ENCODE measurements around the gene PSKH1.
"Not testable (repeated sequence)": the region's sequence is repeated elsewhere in the genome, so short reads cannot be mapped to it uniquely, and the experiment has no call there.

Gene PSKH1

DNA sequence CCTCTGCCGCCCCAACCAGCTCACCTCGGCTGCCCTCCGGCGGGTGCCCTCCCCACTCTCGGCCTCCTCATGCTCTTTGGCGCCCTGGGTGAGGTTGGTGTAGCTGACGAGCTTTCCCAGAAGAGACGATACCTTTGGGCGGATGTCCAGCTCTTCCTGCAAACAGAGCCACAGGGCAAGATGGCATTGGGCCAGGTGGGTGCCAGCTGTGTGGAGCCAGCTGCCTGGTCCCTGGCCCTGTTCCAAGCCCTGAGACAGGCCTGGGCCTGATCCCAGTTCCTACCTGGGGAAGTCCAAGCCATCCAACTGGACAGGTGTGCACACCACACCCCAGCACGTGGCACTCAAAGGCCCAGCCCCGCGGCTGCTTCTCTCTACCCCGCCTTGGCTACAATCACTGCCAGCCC lies 68.5 kb downstream of the PSKH1 start:
- no peak for DNase-seq (ENCODE audit: low spot score)

DNA sequence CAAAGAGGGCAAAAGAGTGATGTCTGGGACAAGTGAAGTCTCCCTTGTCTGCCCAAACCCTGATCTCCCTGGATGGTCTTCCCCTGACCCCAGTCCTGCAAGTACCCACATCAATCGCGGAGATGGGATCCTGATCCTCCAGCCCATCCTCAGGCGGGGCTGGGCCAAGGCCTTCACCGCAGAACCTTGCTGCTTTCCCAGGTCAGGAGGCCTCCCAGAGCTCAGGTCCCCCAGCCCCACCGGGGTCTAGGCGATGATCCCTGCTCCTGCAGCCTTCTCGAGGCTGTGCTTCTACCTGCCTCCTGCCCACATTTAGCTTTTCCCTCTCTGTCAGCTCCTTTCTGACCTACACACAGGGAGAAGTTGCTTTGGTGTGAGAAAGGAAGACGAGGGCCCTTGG lies 69.1 kb downstream of the PSKH1 start:
- DNase-seq (ENCODE audit: low spot score), result no peak

DNA sequence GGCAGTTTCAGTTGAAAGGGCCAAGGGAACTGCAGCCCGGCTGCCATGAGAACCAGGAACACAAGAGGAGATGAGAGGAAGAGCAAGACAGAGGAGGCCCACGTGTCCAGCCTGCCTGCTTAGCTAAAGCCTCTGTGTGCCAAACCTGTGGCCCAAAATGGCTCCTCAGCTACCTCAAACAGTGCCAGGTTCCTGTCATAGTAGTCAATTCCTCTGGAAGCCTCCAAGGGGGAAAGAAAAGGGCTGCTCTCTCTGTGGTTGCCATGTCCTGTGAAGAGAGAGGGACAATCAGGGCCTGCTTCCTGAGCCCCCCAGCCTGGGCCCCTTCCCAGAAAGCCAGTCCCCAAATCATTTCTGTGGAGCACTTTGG lies 70.2 kb downstream of the PSKH1 start:
- no peak for DNase-seq (ENCODE audit: low spot score)

DNA sequence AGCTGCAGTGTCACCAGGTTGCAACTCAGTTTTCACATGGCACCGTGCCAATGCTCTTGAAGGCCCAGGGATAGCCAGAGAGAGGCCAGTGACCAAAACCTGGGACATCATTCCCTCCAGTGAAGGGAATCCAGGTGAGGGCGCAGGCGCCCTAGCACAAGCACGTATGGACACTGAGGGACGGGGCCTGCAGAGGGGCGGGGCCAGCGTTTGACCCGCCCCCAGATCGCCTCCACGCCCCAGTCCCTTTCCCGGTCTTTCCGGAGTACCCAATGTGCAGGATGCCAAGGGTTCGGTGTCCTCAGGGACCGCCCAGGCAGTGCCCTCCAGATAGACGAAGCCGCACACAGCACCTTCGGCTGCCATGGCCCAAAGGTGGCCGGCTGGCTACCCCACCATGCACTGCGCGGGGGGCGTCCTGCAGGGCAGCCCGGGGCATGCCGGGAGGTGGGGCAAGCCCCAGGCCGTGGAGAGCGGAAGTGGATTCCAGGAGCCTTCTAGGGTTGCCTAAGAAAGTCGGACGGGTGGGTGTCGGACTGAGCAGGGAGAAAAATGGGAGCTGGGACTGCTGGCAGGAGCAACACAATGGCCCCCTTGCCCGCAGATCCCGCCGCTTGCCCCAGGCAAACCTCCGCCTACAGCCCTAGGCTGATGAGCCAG lies 70.7 kb downstream of the PSKH1 start:
- DNase-seq (ENCODE audit: low spot score), result no peak

DNA sequence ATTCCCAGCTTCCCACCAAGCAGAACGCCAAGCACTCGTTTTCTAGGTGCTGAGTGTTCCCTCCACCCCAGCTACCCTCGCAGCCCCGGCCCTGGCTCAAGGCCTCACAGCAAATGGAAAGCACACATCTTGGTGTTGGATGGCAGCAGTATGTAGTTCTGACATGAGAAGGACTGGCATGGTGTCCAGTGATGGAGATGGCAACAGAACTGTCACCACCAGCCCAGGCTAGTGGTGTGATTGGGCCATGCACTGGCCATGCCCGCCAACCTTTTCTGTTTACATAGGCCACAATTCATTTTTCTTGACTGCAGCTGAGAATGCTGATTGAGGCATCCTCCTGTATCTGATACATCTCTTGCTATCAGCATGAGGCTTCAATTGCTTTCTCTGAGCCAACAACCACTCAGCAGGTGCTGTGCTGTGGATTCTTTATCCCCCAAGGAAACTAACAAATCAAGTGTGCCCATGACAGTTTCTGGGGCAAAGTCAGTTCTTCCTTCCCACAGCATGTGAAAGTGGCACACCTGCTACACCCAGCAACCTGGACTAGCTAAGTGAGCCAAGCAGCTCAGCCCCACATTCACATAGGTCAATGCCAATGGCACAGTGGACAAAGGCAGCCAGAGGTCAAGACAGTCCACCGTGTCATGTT lies 71.5 kb downstream of the PSKH1 start:
- DNase-seq (ENCODE audit: low spot score), result no peak

DNA sequence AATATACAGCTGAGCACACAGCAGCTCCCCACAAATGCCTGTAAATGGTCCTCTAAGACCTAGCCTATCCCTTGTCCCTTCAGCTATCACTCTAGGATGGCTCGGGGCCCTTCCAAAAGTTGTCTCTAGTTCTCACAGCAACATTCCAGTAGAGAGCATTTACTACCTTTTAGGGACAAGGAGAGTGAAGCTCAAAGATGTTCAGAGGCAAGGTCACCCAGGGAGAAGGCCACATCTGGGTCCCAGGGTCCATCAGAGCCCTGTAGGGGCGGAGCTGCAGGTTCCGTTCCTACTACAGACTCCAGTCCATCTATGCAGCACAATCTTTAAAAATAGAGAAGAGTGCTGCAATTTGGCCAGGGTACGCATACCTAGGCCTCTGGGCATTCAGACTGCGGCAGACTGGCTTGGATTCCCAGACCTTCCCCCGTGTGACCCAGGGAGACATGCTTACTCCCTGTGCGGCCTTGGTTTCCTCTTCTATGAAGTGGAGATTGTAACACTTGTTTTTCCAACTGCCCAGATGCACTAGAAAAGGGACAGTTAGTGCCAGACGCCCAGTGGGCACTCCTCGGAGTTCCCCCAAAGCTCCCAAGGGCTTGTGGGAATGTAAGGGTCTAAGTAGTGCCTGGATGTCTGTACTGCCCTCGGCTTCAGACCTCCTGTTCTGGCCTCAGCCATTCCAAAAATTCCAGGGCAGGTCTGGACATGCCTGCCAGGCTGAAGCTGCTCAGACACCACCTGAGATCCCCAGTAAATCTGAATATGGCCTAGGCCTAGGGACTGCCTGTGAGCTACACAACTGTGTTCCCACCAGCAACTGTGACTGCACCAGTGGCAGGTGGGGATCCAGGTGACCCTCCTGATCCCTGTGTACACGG lies 72.9 kb downstream of the PSKH1 start:
- no peak for DNase-seq (ENCODE audit: low spot score)

DNA sequence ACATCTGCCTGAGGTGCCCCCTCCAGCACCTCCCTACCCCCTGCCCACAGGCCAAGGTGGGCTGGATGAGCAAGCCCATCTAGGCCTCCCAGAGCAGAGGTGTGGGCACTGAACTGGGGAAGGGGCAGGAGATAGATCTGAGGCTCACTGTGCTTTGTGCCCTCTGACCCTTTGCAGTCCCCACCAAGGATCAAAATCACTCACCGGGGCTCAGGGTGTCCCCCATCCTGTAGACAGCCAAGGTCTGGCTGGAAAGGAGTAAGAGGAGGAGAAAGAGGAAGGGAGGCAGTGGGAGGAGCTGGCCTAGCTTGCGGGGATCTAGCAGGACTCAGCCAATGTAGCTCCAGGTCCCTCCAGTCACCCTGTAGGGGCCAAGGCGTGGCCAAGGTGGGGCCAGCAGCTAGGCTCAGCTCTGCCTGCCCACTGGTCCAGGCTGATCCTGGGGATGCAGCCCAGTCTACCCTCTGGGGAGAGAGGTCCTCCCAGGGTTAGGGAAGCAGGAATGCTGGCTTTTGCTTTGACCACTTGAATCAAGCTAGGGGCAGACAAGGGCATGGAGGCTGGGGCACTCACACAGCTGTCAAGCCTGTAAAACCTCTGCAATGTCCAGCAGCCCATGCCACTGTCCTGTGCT lies 73.6 kb downstream of the PSKH1 start:
- DNase-seq (ENCODE audit: low spot score), result no peak

DNA sequence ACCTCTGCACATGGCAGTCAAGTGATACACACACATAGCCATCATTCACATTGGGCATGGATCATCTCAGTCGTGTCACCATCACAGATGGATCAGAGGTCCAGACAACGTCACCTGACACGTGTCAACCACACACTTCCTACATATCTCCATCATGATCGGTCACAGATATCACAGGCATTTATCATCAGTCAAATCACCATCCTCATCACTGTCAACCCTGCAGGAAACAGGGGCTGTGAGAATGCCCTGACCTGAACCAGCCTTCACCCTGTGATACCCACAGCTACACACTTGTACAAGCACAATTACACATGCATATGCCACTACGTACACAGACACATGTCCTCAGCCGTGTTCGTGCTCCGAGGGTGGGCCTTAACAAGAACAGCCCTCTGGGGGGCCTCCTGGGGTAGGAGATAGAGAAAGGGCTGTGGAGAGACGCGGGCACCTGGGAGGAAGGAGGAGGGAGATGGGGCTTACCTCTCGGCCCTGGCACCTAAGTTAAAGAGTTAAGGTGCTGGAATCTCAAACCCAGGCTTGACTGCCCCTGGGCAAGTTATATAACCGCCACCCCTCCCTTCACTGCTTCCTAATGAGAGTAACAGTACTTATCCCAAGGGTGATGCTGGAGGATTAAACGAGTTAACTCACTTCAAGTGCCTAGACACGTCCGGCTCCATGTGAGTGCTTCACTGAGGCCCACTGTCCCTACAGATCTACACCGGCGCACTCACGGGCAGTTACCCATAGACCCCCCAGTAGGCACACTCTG lies 74.3 kb downstream of the PSKH1 start:
- no peak for DNase-seq (ENCODE audit: low spot score)

DNA sequence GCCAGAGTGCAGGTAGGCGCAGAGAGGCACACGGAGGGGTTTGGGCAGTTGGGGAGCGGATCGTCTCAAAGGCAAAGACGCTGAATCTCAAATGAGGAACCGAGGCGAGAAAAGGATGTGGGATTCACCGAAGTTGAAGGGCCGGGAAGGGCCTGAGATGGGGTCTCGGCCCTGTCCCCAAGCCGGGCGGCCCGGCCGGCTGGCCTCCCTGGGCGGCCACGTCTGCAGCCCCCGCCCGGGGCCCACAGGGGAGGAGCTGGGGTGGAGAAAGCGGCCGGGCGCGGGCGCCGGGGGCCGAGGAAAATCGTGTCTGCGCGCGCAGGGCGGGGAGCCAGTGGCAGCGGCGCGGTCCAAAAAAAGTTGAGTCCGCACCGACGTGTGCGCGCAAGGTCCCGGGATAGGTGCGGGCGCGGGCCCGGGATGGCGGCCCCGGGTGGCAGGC lies 74.9 kb downstream of the PSKH1 start:
- DNase-seq (ENCODE audit: low spot score), result no peak

DNA sequence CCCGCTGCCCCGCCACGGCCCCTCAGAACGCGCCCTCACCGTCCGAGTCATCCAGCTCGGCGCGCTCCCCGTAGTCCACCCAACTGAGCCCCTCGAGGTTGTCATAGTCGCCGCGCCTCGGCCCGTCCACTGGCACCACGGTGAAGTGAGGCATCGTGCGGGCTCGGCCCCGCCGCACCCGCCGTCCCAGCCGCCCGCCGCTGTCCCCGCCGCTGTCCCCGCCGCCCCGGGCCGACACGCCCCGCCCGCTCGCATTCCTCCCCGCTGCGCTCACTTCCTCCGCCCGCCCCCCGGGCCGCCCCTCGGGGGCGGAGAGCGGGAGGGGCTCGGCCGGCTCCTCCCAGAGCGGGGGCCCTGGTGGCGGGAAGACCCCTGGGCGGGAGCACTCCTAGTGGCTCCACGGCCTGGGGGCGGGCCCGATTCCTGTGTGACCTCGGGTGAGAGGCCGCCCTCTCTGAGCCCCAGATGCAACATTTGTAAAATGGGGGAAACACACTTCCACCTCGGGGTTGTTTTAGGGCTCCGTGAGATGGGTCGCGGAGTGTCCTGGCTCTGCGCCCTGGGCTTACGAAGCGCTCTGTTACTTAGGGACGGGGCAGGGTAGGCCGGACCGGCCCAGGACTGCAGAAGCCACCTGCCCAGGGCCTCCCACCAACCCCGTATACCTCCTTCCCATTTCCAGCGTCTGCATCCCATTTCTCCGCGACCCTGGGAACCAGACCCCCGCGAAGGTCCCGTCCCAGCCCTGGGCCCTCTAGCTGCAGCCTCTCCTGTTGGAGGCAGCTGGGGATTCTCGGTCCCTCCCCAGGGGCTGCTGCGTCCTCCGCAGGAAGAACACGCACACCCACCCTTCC lies 75.6 kb downstream of the PSKH1 start, which contains the start of gene SLC12A4:
Gene SLC12A4 (minus strand): TSS at position 238 of the 854 bp plus-strand sequence. CDS start 84 bp downstream, at position 154.
- DNase-seq (ENCODE audit: low spot score), result peak; percentile 81

DNA sequence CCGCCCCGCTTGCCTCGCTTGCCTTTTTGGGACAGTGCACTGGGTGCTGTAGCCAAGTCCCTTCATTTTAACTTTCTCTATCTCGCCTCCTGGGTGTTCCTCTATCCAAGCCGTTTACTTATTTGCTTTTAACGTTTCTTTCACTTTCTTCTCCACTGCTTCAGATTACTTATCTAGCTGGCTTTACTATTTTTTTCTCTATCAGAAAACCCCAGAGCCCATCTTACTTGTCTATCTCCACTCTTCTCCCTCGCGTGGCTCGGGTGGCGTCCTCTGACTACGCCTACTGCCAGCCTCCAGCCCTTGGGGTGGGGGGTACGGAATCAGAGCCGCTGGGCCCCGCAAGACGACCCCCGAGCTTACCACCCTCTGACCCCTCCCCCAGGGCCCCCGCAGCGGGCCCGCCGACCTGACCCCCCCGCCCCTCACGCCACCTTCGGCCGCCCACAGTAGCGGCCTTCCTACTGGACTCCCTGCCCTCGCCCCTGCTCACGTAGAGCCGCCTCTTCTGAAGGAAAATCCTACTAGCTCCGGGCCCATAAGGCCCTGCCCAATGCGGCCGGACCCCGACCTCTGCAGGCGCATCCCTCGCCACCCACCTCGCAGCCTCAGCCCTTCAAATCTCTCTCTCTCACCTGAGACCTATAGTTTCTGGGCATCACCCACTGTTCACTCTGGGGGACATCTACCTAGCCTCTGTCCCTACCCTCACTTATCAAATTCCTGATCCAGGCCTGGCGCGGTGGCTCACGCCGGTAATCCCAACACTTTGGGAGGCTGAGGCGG lies 76.4 kb downstream of the PSKH1 start:
- DNase-seq (ENCODE audit: low spot score), result no peak

DNA sequence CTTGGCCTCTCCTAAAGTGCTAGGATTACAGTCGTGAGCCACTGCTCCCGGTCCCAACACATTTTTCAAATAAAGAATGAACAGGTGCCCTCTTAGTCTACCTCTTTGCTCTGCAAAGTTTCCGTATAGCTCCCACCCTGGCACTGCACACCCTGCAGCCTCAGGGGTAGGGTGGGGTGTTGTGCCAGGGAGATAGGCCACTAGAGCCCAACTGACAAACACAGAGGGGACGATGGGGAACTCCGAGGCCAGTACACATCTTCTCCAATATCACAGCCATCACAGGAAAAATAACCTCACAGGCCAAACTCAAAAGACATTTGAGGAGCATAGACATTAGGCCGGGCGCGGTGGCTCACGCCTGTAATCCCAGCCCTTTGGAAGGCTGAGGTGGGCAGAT lies 78.1 kb downstream of the PSKH1 start:
- DNase-seq (ENCODE audit: low spot score), result no peak

DNA sequence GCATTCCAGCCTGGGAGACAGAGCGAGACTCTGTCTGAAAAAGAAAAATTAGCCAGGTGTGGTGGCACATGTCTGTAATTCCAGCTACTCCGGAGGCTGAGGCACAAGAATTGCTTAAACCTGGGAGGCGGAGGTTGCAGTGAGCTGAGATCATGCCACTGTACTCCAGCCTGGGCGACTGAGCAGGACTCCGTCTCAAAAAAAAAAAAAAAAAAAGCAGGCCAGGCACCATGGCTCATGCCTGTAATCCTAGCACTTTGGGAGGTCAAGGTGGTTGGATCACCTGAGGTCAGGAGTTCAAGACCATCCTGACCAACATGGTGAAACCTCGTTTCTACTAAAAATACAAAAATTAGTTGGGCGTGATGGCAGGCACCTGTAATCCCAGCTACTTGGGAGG lies 79.2 kb downstream of the PSKH1 start:
- DNase-seq (ENCODE audit: low spot score), result not testable (repeated sequence)

DNA sequence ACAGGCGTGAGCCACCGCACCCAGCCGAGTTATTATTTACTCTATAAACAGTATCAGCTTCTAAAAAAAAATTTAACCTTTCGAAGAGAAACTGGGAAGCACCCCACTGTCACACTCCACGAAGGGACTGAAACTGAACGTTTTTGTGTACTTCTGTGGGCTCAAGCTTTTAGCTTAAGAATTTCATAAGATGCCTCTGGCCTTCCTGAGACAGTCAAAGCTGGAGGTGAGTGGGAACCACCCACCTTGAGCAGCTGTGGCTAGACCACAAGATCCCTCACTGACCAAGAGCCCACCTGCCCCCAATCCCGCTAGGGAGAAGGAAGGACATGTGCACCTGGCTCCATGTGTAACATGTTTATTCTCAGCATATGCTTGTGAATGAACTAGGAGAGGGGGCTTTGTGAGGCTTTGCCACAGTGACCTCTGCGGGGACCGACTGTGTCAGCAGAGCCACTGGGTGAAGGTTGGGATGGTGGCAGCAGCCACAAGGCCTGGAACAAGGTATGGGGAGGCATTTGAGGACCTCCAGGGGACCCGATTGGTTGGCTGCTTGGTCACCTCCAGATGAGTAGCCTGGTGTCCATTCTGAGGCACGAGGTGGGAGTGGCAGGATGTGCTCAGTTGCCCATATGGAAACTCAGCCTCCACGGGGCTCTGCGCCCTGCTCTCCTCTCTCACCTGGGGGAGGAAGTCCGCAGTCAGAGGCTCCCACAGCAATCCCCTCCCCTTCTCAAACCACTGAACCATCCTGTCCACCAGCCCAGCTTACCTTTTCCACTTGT lies 82.5 kb downstream of the PSKH1 start:
- DNase-seq (ENCODE audit: low spot score), result no peak

DNA sequence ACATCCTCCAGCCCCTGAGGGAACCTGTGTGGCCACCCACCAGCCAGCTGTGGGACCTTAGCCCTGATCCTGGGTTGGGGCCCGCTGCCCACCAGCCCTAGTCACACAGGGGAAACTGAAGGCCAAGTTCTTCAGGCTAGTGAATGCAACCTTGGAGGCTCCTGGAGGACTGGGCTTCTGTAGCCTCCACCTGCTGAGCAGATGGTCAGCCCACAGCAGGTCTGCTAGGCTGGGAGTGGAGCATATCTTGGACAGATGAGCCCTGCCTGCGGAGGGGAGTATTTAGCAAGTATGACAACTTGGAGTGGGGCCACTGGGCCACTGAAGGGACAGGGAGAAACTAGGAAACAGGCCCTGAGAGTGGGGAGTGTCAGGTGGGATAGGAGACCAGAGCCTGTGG lies 83.2 kb downstream of the PSKH1 start:
- no peak for DNase-seq (ENCODE audit: low spot score)

DNA sequence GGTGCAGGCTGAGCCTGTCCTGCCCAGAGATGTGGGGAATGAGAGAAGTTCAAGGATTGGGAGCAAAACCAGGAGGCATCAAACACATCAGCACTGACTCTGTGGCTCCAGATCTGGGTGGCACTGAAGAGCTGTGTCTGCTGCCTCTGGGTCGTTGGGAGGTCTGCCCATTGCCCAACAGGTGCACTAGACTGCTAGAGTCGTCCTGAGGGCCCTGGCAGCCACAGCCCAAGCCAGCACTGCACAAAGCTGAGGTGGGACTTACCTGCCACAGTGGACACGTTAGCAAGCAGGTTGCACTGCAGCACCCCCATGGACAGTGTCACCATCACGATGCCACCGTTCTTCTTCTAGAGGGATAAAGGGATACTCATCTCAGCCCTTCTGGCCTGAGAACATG lies 84.0 kb downstream of the PSKH1 start:
- no peak for DNase-seq (ENCODE audit: low spot score)

DNA sequence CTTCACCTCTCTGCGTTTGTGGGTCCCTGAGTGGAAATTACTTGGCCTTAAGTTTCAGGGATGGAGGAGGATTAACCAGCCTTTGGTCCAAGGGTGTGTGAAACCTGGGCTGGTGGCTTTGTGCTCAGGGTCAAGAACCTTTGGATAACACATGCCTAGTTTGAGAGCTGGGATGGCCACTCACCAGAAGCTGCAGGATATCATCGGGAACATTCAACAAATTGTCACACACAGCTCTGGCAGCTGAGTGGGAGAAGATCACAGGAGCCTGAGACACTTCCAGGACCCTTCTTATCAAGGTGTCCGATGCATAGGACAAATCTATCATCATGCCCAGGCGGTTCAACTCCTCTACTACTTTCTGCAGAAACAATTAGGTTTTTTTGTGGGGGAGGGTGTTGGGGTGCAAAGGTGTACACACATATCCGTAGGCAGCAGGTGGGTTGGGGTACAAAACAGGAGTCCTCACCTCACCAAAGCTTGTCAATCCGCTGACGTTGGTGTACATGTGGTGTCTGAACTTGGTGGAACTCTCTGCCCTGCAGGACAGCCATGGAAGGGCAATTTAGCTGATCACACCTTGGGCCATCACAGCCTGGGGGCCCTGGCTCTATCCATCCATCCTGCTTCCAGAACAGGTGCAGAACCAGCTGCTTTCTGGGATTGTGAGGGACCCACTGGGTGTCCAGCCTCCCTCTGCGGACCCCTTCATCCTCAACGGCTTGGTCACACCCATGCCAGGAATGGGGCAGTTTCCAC lies 84.6 kb downstream of the PSKH1 start:
- no peak for DNase-seq (ENCODE audit: low spot score)

Measured in CD4-positive, alpha-beta T cell treated with Interleukin-6 at 100 ng/mL for 8 hours (primary cell).